NCI-H524 treated with DMSO at 0.1 percent for 48 hours (cell line): Measurements from ENCODE around the gene PRELID3B.

Experiments used
- DNase-seq: peaks from one replicate; lab custom pipeline; 2025; lab: John Stamatoyannopoulos, UW

The PRELID3B gene

GRCh38 chr20:59042151-59042795 lies at the start of gene PRELID3B:
PRELID3B (minus strand) TSS chr20:59042786; CDS start chr20:59042730, 56 bp downstream.
- DNase-seq = no peak

GRCh38 chr20:59087829-59088433 lies 45.3 kb upstream of the PRELID3B start:
- DNase-seq = peak; percentile 7

- no peak for DNase-seq
Observed at GRCh38 chr20:59086923-59087322, 44.3 kb upstream of the PRELID3B start.

GRCh38 chr20:59084041-59084850 lies 41.7 kb upstream of the PRELID3B start:
- no peak for DNase-seq

GRCh38 chr20:59082981-59083380 lies 40.4 kb upstream of the PRELID3B start:
- DNase-seq = no peak

- peak; percentile 3 for DNase-seq
Observed at GRCh38 chr20:59082077-59082740, 39.6 kb upstream of the PRELID3B start.

- DNase-seq = no peak
Observed at GRCh38 chr20:59081036-59081435, 38.5 kb upstream of the PRELID3B start.

- DNase-seq = no peak
Observed at GRCh38 chr20:59078231-59078630, 35.6 kb upstream of the PRELID3B start.

- DNase-seq = no peak
Observed at GRCh38 chr20:59077705-59078104, 35.1 kb upstream of the PRELID3B start.

- DNase-seq = no peak
Observed at GRCh38 chr20:59075934-59076508, 33.4 kb upstream of the PRELID3B start.

GRCh38 chr20:59074456-59074855 lies 31.9 kb upstream of the PRELID3B start:
- DNase-seq = no peak

- no peak for DNase-seq
Observed at GRCh38 chr20:59073582-59073981, 31.0 kb upstream of the PRELID3B start.

- no peak for DNase-seq
Observed at GRCh38 chr20:59071216-59071615, 28.6 kb upstream of the PRELID3B start.

GRCh38 chr20:59069026-59069425 lies 26.4 kb upstream of the PRELID3B start:
- DNase-seq = no peak

- DNase-seq = no peak
Observed at GRCh38 chr20:59068534-59068933, 25.9 kb upstream of the PRELID3B start.

- DNase-seq = peak; percentile 4
Observed at GRCh38 chr20:59064214-59064722, 21.7 kb upstream of the PRELID3B start.

- no peak for DNase-seq
Observed at GRCh38 chr20:59063358-59064213, 21.0 kb upstream of the PRELID3B start.

- DNase-seq = no peak
Observed at GRCh38 chr20:59062081-59062480, 19.5 kb upstream of the PRELID3B start.

- no peak for DNase-seq
Observed at GRCh38 chr20:59055302-59055701, 12.7 kb upstream of the PRELID3B start.

- peak; percentile 75 for DNase-seq
Observed at GRCh38 chr20:59051666-59052185, 9.1 kb upstream of the PRELID3B start.

- no peak for DNase-seq
Observed at GRCh38 chr20:59050437-59050836, 7.9 kb upstream of the PRELID3B start.
